Spleen (tissue), 7 donors: Measurements from ENCODE around the gene USP27X.

ENCODE experiments used
- CTCF ChIP-seq, 11 experiments: fragments of 200-600 bp in 7 of 11; fragments of 450-650 bp in 4 of 11; sonication (generic) in 4 of 11; IDR thresholded peaks in 8 of 11; conservative IDR thresholded peaks in 3 of 11; 1 replicate in 7 of 11; 2 replicates in 4 of 11; pipeline versions ENCODE4 v1.4.0 to v1.8.0; 2016 to 2021; ENCODE audit warnings: antibody characterized with exemption in 11 of 11, inconsistent platforms in 4 of 11, mild to moderate bottlenecking in 1 of 11
- POLR2AphosphoS5 ChIP-seq, 3 donors: sonication (generic); formaldehyde crosslinking; IDR thresholded peaks; one replicate each; pipeline ENCODE4 v1.5.1; 2017; ENCODE audit warnings: antibody characterized with exemption in 3 of 3
- donor health status: DM: no; HTN: no; CAD: no; lungs with moderate emphysema.
- donor health status: DM: no; HTN: no; CAD: no.
- donor health status: DM: no; HTN: no; CAD: no.

- TF ChIP-seq POLR2AphosphoS5 (IDR thresholded peaks at IDR 0.05) (peak; percentile 55 to 82 (median 80)), CTCF (IDR thresholded peaks at IDR 0.05 in 8 of 11, conservative IDR thresholded peaks at IDR 0.05 in 3 of 11) (no peak)
Observed at GRCh38 chrX:49922291-49923241, 43.3 kb downstream of the USP27X start, which contains the start of gene CLCN5.
